Measurements from ENCODE around the gene FAM174C.
"Not testable (repeated sequence)": the region's sequence is repeated elsewhere in the genome, so short reads cannot be mapped to it uniquely, and the experiment has no call there.

FAM174C gene

GRCh38 chr19:1300744-1301490, 25.6 kb downstream of the FAM174C start:
- Histone ChIP-seq H3K27me3 (ENCODE audit: insufficient read depth, low read length) (no peaks in the 10 kb centered on the region), H3K23ac (ENCODE audit: low read length) (no peak overlapping the region), H2BK5ac (ENCODE audit: low read depth, low read length, poor library complexity) (no peak overlapping the region), H3K27ac (ENCODE audit: low read depth, low read length) (no peak overlapping the region), H2BK12ac (ENCODE audit: low read length) (no peak overlapping the region), H4K8ac (ENCODE audit: low read depth, low read length) (no peak overlapping the region), H3K9me3 (ENCODE audit: insufficient read depth, low read depth, low read length) (peaks cover 3% of the 10 kb centered on the region), H3K14ac (ENCODE audit: low read length) (no peak overlapping the region), H3K4me2 (ENCODE audit: low read length) (no peak overlapping the region), H3K36me3 (ENCODE audit: control insufficient read depth in 1 of 2, insufficient read depth in 2 of 2, low read length in 2 of 2) (peaks cover 0 to 2% of the 10 kb centered on the region in 2 experiments), H3K4ac (ENCODE audit: low read depth, low read length) (no peak overlapping the region), H3K18ac (ENCODE audit: low read length) (no peak overlapping the region), H4K91ac (ENCODE audit: low read depth, low read length) (no peak overlapping the region), H2BK120ac (ENCODE audit: insufficient read depth, low read length, poor library complexity) (no peak overlapping the region), H3K4me3 (ENCODE audit: low read depth, low read length) (no peak overlapping the region), H4K12ac (ENCODE audit: low read depth, low read length) (no peak overlapping the region), H3K4me1 (ENCODE audit: control insufficient read depth in 1 of 2, insufficient read depth in 2 of 2, low read length in 2 of 2) (no peaks in the 10 kb centered on the region), H3K79me1 (ENCODE audit: low read length) (no peaks in the 10 kb centered on the region), H3K79me2 (ENCODE audit: control insufficient read depth, insufficient read depth, low read length, poor library complexity) (no peaks in the 10 kb centered on the region), H2AK5ac (ENCODE audit: low read length) (no peak overlapping the region), H3K9ac (ENCODE audit: low read length) (no peak overlapping the region), H2AFZ (ENCODE audit: insufficient read depth, low read length, poor library complexity) (no peak overlapping the region)
- WGBS (ENCODE audit: extremely low coverage, insufficient coverage, insufficient read length), result no CpG with 5 or more reads among the region's 35 CpGs
- no peak for DNase-seq

- no peak overlapping the region for H3K14ac ChIP-seq (ENCODE audit: low read length)
- no peak overlapping the region for H2AK5ac ChIP-seq (ENCODE audit: low read length)
- no peak overlapping the region for H3K4me3 ChIP-seq (ENCODE audit: low read depth, low read length)
- no peak overlapping the region for H4K12ac ChIP-seq (ENCODE audit: low read depth, low read length)
- H3K4me2 ChIP-seq (ENCODE audit: low read length), result no peak overlapping the region
- H2BK5ac ChIP-seq (ENCODE audit: low read depth, low read length, poor library complexity), result no peak overlapping the region
- peaks cover 0 to 2% of the 10 kb centered on the region in 2 experiments for H3K36me3 ChIP-seq (ENCODE audit: control insufficient read depth in 1 of 2, insufficient read depth in 2 of 2, low read length in 2 of 2)
- H4K91ac ChIP-seq (ENCODE audit: low read depth, low read length), result no peak overlapping the region
- no peak overlapping the region for H4K8ac ChIP-seq (ENCODE audit: low read depth, low read length)
- no peak overlapping the region for H2BK12ac ChIP-seq (ENCODE audit: low read length)
- H3K4ac ChIP-seq (ENCODE audit: low read depth, low read length), result no peak overlapping the region
- whole genome bisulfite sequencing (ENCODE audit: extremely low coverage, insufficient coverage, insufficient read length), result no CpG with 5 or more reads among the region's 36 CpGs
- no peak overlapping the region for H3K18ac ChIP-seq (ENCODE audit: low read length)
- no peak overlapping the region for H2AFZ ChIP-seq (ENCODE audit: insufficient read depth, low read length, poor library complexity)
- no peaks in the 10 kb centered on the region for H3K27me3 ChIP-seq (ENCODE audit: insufficient read depth, low read length)
- DNase-seq, result no peak
- H3K9ac ChIP-seq (ENCODE audit: low read length), result no peak overlapping the region
- H3K9me3 ChIP-seq (ENCODE audit: insufficient read depth, low read depth, low read length), result peaks cover 3% of the 10 kb centered on the region
- H3K79me1 ChIP-seq (ENCODE audit: low read length), result no peaks in the 10 kb centered on the region
- H3K27ac ChIP-seq (ENCODE audit: low read depth, low read length), result no peak overlapping the region
- H3K79me2 ChIP-seq (ENCODE audit: control insufficient read depth, insufficient read depth, low read length, poor library complexity), result no peaks in the 10 kb centered on the region
- no peaks in the 10 kb centered on the region for H3K4me1 ChIP-seq (ENCODE audit: control insufficient read depth in 1 of 2, insufficient read depth in 2 of 2, low read length in 2 of 2)
- no peak overlapping the region for H3K23ac ChIP-seq (ENCODE audit: low read length)
- H2BK120ac ChIP-seq (ENCODE audit: insufficient read depth, low read length, poor library complexity), result no peak overlapping the region
Measured at GRCh38 chr19:1302533-1303239, 27.4 kb downstream of the FAM174C start.

GRCh38 chr19:1304197-1304924, 29.0 kb downstream of the FAM174C start:
- Histone ChIP-seq H3K36me3 (ENCODE audit: control insufficient read depth in 1 of 2, insufficient read depth in 2 of 2, low read length in 2 of 2) (peaks cover 0 to 2% of the 10 kb centered on the region in 2 experiments), H2BK5ac (ENCODE audit: low read depth, low read length, poor library complexity) (no peak overlapping the region), H3K27me3 (ENCODE audit: insufficient read depth, low read length) (no peaks in the 10 kb centered on the region), H3K9ac (ENCODE audit: low read length) (no peak overlapping the region), H3K9me3 (ENCODE audit: insufficient read depth, low read depth, low read length) (peaks cover 3% of the 10 kb centered on the region), H2AFZ (ENCODE audit: insufficient read depth, low read length, poor library complexity) (no peak overlapping the region), H3K27ac (ENCODE audit: low read depth, low read length) (no peak overlapping the region), H3K79me2 (ENCODE audit: control insufficient read depth, insufficient read depth, low read length, poor library complexity) (no peaks in the 10 kb centered on the region), H2BK120ac (ENCODE audit: insufficient read depth, low read length, poor library complexity) (no peak overlapping the region), H3K4me2 (ENCODE audit: low read length) (no peak overlapping the region), H3K4me1 (ENCODE audit: control insufficient read depth in 1 of 2, insufficient read depth in 2 of 2, low read length in 2 of 2) (no peaks in the 10 kb centered on the region), H3K18ac (ENCODE audit: low read length) (no peak overlapping the region), H4K12ac (ENCODE audit: low read depth, low read length) (no peak overlapping the region), H2AK5ac (ENCODE audit: low read length) (no peak overlapping the region), H3K79me1 (ENCODE audit: low read length) (no peaks in the 10 kb centered on the region), H3K23ac (ENCODE audit: low read length) (no peak overlapping the region), H3K4me3 (ENCODE audit: low read depth, low read length) (no peak overlapping the region), H2BK12ac (ENCODE audit: low read length) (no peak overlapping the region), H4K91ac (ENCODE audit: low read depth, low read length) (no peak overlapping the region), H3K14ac (ENCODE audit: low read length) (no peak overlapping the region), H4K8ac (ENCODE audit: low read depth, low read length) (no peak overlapping the region), H3K4ac (ENCODE audit: low read depth, low read length) (no peak overlapping the region)
- no CpG with 5 or more reads among the region's 28 CpGs for WGBS (ENCODE audit: extremely low coverage, insufficient coverage, insufficient read length)
- DNase-seq, result no peak

- not testable (repeated sequence) for H4K91ac ChIP-seq (ENCODE audit: low read depth, low read length); H4K12ac ChIP-seq (ENCODE audit: low read depth, low read length); H3K36me3 ChIP-seq (ENCODE audit: control insufficient read depth in 1 of 2, insufficient read depth in 2 of 2, low read length in 2 of 2); H3K9ac ChIP-seq (ENCODE audit: low read length); H2BK120ac ChIP-seq (ENCODE audit: insufficient read depth, low read length, poor library complexity); H3K23ac ChIP-seq (ENCODE audit: low read length); H4K8ac ChIP-seq (ENCODE audit: low read depth, low read length); H3K79me2 ChIP-seq (ENCODE audit: control insufficient read depth, insufficient read depth, low read length, poor library complexity); H3K4me1 ChIP-seq (ENCODE audit: control insufficient read depth in 1 of 2, insufficient read depth in 2 of 2, low read length in 2 of 2); H2AFZ ChIP-seq (ENCODE audit: insufficient read depth, low read length, poor library complexity); H3K79me1 ChIP-seq (ENCODE audit: low read length); H2AK5ac ChIP-seq (ENCODE audit: low read length); H3K27ac ChIP-seq (ENCODE audit: low read depth, low read length); H3K9me3 ChIP-seq (ENCODE audit: insufficient read depth, low read depth, low read length); DNase-seq; H3K4me2 ChIP-seq (ENCODE audit: low read length); H3K18ac ChIP-seq (ENCODE audit: low read length); H3K27me3 ChIP-seq (ENCODE audit: insufficient read depth, low read length); H2BK12ac ChIP-seq (ENCODE audit: low read length); H3K4me3 ChIP-seq (ENCODE audit: low read depth, low read length); H3K14ac ChIP-seq (ENCODE audit: low read length); H2BK5ac ChIP-seq (ENCODE audit: low read depth, low read length, poor library complexity); H3K4ac ChIP-seq (ENCODE audit: low read depth, low read length)
- whole genome bisulfite sequencing (ENCODE audit: extremely low coverage, insufficient coverage, insufficient read length), result no CpG with 5 or more reads among the region's 9 CpGs
Measured at GRCh38 chr19:1305354-1305753, 30.0 kb downstream of the FAM174C start.

Measured in trophoblast cell (in vitro differentiated cells and primary cell).